Activated CD4-positive, alpha-beta memory T cell treated with anti-CD3 and anti-CD28 coated beads, Interleukin-2, amount 10 ng/mL, durations not matched to agents 7 days and 5 days (primary cell): ENCODE measurements around the gene CHTF18. TPM values are rescaled to one million over a fixed set of nuclear protein-coding genes. Genes with fewer than 3 reads are reported as not detected.

Experiments used
- CTCF ChIA-PET: fragments of 350-600 bp; sonication (Branson Sonifier 250); formaldehyde crosslinking; loops from one replicate; lab custom pipeline; 2021; ENCODE audit warnings: antibody characterized with exemption, inconsistent platforms; lab: Charles Lee
- POLR2A ChIA-PET: fragments of 350-600 bp; sonication (Branson Sonifier 250); formaldehyde crosslinking; loops from one replicate; lab custom pipeline; 2021; ENCODE audit warnings: antibody characterized with exemption; lab: Charles Lee
- DNase-seq: peaks from one replicate; pipeline ENCODE4 v3.0.0-alpha.2; 2020
- H3K27ac Mint-ChIP-seq: one replicate; pipeline ENCODE4 v1.8.0; 2021; ENCODE audit warnings: mild to moderate bottlenecking, mixed read lengths
- H3K27me3 Mint-ChIP-seq: one replicate; pipeline ENCODE4 v1.8.0; 2021; ENCODE audit warnings: mixed read lengths
- H3K36me3 Mint-ChIP-seq: one replicate; pipeline ENCODE4 v1.8.0; 2021; ENCODE audit warnings: low read depth, mixed read lengths
- H3K4me1 Mint-ChIP-seq: one replicate; pipeline ENCODE4 v1.8.0; 2021; ENCODE audit warnings: mixed read lengths
- H3K4me3 Mint-ChIP-seq: one replicate; pipeline ENCODE4 v1.8.0; 2021; ENCODE audit warnings: mild to moderate bottlenecking, mixed read lengths
- H3K9me3 Mint-ChIP-seq: one replicate; pipeline ENCODE4 v1.8.0; 2021; ENCODE audit warnings: mixed read lengths
- total RNA-seq, 2 experiments: library from RNA; stranded (reverse); gene quantifications; one replicate each; pipeline ENCODE4 v1.2.3, GENCODE V29; 2021

CHTF18 gene
- total RNA-seq, 2 experiments from 2014 or later, result 77.6 to 80.0 TPM

DNA sequence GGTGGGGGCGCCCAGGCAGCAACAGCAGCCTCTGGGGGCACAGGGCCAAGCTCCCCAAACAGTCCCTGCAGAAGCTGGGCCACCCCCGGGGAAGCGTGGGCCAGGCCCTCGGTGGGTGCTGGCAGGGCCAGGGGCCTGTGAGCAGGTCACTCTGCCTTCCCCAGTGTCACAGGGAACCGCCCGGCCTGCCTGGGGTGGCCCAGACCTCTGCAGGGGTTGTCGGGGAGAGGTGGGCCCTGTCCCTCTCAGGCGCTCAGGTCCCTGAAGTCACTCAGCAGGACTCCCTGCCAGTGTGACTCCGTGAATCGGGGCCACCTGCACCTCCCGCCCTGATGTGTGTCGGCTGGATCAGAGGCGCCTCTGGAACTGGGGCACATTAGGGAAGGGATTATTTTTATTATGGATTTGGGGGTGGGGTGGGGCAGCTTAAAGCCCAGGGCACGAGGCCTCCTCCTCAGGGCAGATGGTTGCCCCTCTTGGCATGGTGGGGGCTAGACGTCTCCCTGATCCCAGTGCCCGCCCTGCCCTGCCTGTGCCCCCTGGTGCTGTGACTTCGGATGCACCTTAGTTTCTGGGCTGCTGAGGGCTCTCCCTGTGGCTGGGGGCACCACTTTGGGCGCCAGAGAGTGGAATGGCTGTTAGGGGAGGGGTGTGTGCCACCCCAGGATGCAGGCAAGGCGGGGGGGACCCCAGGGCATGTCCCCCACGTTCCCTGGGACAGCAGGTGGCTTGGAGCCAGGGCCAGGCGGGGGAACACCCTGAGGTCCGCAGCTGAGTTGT lies 13.4 kb downstream of the CHTF18 start:
- Mint-ChIP-seq H3K36me3 (no peaks in the 10 kb centered on the region), H3K4me1 (peaks cover 6% of the 10 kb centered on the region), H3K27ac (no peak overlapping the region), H3K9me3 (no peaks in the 10 kb centered on the region), H3K27me3 (peaks cover 7% of the 10 kb centered on the region), H3K4me3 (no peak overlapping the region)
- DNase-seq, result no peak
- CTCF ChIA-PET, result no interaction called here
- POLR2A ChIA-PET, result interaction anchor here (0.6 to 1.3 kb wide), 2 partner anchors 17 to 107 kb away, joined by 3 read pairs; no protein-coding TSS in a partner anchor

DNA sequence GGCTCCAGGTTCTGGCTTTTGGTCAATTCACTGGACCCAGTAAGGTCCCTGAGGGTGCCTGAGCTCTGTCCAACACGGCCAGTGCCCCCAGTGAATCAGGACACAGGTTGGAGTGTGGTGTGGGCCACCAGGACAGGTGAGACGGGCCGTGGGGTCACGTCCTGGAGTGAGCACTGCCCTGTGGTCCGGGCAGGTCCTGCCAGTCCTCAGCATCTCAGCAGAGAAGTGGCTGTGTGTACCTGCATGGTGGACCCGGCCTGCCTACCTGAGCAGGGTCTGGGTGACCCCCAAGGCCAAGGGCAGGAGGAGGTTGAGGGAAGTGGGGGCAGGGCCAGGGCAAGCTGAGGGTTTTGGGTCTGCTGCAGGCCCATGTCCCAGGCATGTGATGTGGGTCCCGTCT lies 14.0 kb downstream of the CHTF18 start:
- peaks cover 7% of the 10 kb centered on the region for H3K27me3 Mint-ChIP-seq
- no peaks in the 10 kb centered on the region for H3K9me3 Mint-ChIP-seq
- ChIA-PET POLR2A (interaction anchor here (0.6 to 2.5 kb wide), 2 partner anchors 14 to 17 kb away, joined by 3 to 9 read pairs; partner anchors contain the start of genes CHTF18 and RPUSD1), CTCF (no interaction called here)
- no peak overlapping the region for H3K4me3 Mint-ChIP-seq
- H3K36me3 Mint-ChIP-seq, result no peaks in the 10 kb centered on the region
- H3K4me1 Mint-ChIP-seq, result peaks cover 6% of the 10 kb centered on the region
- DNase-seq, result no peak
- H3K27ac Mint-ChIP-seq, result no peak overlapping the region

DNA sequence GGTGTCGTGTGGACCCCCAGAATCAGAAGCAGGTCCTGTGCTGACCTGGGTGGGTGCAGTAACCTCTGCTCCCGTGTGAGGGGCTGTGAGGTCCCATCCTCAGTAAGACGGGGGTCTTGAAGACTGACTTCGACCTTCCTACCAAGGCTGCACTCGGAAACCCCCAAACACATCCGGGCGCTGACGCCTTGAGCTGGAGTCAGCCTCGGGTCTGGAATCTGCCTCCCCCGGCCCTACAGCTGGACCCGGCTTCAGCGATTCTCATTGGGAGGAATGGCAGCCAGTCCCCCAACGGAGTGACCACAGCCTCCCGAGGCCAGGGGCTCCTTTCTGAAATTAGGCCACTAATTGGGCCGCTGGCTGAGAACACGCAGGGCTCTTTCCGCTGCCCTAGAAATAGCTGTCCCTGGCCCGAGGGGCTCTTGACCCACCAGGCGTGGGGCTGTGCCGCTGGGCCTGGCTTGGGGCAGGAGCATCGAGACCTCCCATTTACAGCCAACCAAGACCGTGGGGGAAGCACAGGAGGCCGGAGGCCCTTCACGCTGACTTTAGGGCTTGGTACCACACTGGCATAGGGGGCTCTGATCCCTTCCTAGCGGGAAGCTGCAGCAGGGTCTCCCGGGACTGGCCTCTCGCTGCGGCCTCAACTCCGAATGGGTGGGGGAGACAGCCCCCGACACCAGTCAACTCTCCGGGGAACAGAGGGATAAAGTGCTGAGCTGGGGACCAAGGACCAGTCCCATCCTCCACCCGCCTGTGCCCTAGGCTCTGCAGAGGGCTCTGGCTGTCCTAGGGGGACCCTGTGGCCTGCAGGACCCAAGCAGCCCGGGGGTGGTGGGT lies 14.7 kb downstream of the CHTF18 start:
- ChIA-PET CTCF (interaction anchor here (1.7 kb wide), 1 partner anchor 19 kb away, joined by 3 read pairs; no protein-coding TSS in a partner anchor), POLR2A (interaction anchor here (1.0 to 2.5 kb wide), 3 partner anchors 13 to 161 kb away, joined by 3 to 9 read pairs (median 5); partner anchors contain the start of genes CHTF18 and RPUSD1)
- peaks cover 7% of the 10 kb centered on the region for H3K27me3 Mint-ChIP-seq
- no peak overlapping the region for H3K27ac Mint-ChIP-seq
- no peak for DNase-seq
- peaks cover 11% of the 10 kb centered on the region for H3K4me1 Mint-ChIP-seq
- peaks cover 3% of the 10 kb centered on the region for H3K36me3 Mint-ChIP-seq
- H3K4me3 Mint-ChIP-seq, result no peak overlapping the region
- H3K9me3 Mint-ChIP-seq, result no peaks in the 10 kb centered on the region

DNA sequence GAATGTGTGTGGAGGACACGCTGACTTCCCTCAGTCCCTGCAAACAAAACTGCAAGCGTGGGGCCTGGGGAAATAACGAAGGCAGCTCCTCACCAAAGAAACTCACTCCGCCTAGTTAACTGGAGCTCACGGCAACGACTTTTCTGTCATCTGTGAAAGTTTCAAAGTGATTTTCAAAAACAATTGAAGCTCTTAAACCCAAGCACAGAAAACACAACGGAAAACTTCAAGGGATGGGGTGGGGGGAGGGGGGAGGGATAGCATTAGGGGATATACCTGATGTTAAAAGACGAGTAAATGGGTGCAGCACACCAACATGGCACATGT lies 15.3 kb downstream of the CHTF18 start:
- ChIA-PET CTCF (interaction anchor here (1.7 kb wide), 1 partner anchor 19 kb away, joined by 3 read pairs; no protein-coding TSS in a partner anchor), POLR2A (interaction anchor here (1.0 to 2.5 kb wide), 4 partner anchors 14 to 160 kb away, joined by 3 to 9 read pairs (median 4); partner anchors contain the start of genes CHTF18, RPUSD1 and WDR24)
- H3K27ac Mint-ChIP-seq, result no peak overlapping the region
- H3K27me3 Mint-ChIP-seq, result peaks cover 7% of the 10 kb centered on the region
- DNase-seq, result no peak
- H3K9me3 Mint-ChIP-seq, result no peaks in the 10 kb centered on the region
- H3K36me3 Mint-ChIP-seq, result peaks cover 3% of the 10 kb centered on the region
- H3K4me1 Mint-ChIP-seq, result peaks cover 15% of the 10 kb centered on the region
- no peak overlapping the region for H3K4me3 Mint-ChIP-seq

DNA sequence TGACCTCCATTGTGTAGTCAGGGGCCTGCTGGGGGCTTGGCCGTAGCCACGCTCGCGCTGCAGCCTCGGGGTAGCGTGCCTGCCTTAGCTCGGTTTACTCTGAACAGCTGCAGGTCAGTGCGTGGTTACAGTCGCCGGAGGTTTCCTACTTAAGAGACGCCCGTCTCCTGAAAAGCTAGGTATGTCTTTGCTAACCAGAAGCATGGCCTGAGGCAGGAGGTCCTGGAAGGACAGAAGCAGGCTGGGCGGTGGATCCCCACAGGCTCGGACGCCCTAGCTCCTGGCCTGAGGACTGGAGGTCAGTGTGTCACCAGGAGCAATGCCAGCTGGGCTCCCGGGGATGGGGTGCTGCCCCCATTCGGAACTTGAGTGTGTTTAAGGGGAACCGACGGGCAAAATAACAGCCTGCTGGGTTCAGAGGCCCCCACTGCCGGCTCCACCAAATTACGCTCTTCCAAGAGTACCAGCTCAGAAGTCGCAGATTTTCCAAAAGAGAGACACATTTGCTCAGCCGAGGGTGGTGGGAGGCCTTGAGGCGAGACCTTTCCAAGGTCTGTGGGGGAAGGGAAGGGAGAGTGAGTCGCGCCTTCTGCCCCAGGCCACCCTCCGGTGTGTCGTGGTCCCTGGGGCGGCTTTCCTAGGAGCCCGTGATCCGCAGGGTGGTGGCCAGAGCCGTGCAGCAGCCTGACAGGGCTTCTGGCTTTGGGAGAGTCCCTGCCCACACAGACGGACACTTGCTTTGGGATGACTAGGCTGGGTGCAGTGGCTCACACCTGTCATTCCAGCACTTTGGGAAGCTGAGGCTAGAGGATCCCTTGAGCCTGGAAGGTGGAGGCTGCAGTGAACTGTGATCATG lies 16.0 kb downstream of the CHTF18 start:
- DNase-seq, result no peak
- CTCF ChIA-PET, result interaction anchor here (1.7 kb wide), 1 partner anchor 20 kb away, joined by 3 read pairs; no protein-coding TSS in a partner anchor
- peaks cover 16% of the 10 kb centered on the region for H3K4me1 Mint-ChIP-seq
- H3K4me3 Mint-ChIP-seq, result no peak overlapping the region
- peaks cover 3% of the 10 kb centered on the region for H3K36me3 Mint-ChIP-seq
- POLR2A ChIA-PET, result interaction anchor here (1.0 to 2.5 kb wide), 4 partner anchors 15 to 159 kb away, joined by 3 to 9 read pairs (median 4); partner anchors contain the start of genes CHTF18, RPUSD1 and WDR24
- H3K9me3 Mint-ChIP-seq, result no peaks in the 10 kb centered on the region
- H3K27ac Mint-ChIP-seq, result no peak overlapping the region
- peaks cover 7% of the 10 kb centered on the region for H3K27me3 Mint-ChIP-seq

DNA sequence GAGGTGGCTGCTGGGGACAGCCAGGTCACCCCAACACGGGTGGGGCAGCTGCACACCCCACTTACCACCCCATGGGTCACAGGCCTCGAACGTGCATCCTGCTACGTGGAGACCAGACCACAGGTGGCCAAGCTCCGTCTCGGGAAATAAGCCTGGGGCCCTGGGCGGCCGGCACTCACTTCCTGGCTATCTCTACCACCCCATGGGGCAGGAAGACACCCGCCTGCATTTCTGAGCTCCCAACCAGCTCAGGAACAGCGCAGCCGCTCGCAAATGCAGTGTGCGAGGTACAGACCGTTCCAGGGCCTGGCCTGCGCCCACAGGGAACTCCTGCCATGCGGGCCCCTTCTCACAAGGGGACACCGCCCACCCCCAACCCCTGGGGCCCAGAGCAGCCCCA lies 17.1 kb downstream of the CHTF18 start:
- Mint-ChIP-seq H3K4me1 (peaks cover 16% of the 10 kb centered on the region), H3K27ac (no peak overlapping the region), H3K27me3 (peaks cover 5% of the 10 kb centered on the region), H3K36me3 (peaks cover 3% of the 10 kb centered on the region), H3K4me3 (no peak overlapping the region), H3K9me3 (no peaks in the 10 kb centered on the region)
- CTCF ChIA-PET, result no interaction called here
- POLR2A ChIA-PET, result no interaction called here
- no peak for DNase-seq

DNA sequence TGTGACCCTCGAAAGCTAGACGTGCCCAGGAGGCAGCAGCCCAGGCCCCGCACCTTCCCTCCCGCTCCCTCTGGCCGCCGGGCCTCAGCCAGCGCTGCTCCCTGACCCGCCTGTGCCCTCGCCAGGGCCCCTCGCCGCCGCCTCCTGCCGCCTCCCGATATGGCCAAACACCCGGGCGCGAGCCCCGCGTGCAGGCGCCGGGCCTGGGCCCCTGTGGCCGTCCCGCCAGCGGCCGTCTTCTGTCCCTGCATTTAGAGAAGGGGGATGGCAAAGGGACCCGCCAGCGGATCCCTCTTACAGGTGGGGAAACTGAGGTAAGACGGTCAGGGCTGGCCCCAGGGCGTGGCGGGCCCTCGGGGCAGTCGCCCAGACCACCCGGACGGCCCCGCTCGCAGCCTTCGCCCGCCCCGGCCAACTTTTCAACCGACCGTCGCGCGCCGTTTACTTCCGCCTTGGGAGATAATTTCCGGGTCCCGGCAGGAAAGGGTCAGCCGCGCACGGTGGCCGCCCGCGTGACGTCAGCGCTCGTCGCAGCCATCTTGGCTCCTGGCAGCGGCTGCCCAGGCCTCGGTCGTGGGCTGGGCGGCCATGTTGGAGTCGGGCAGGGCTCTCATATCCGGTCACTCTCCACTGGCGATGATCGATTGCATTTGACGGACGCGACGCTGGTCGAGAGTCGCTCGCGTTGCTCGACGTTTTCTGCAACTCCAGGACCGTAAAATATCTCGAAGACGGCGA lies 19.1 kb downstream of the CHTF18 start:
- Mint-ChIP-seq H3K9me3 (no peaks in the 10 kb centered on the region), H3K4me1 (peaks cover 16% of the 10 kb centered on the region), H3K27me3 (peaks cover 6% of the 10 kb centered on the region), H3K4me3 (peak overlapping the region; percentile 97), H3K27ac (peak overlapping the region; percentile 83), H3K36me3 (peaks cover 3% of the 10 kb centered on the region)
- peak; percentile 91 for DNase-seq
- POLR2A ChIA-PET, result interaction anchor here (0.8 to 1.5 kb wide), 5 partner anchors 12 to 171 kb away, joined by 3 to 8 read pairs (median 4); partner anchors contain the start of genes CHTF18, METTL26 and RPUSD1
- CTCF ChIA-PET, result interaction anchor here (0.7 to 1.3 kb wide), 2 partner anchors 19 to 52 kb away, joined by 5 to 6 read pairs; partner anchors contain the start of genes CHTF18 and RPUSD1

DNA sequence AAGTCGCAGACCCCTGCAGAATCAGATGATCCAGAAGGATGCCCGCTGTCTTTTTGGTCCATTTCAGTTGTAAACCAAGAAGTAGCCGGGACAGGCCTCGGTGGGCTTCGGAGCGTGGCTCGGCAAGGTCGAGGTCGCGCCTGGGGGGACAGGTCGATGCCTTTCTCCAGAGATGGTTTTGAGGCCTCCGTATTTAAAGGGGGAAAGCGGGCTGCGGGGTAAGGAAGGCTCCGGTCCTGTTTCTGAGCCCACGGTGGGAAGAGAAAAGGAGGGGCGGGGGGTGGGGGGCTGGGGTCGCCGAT lies 19.6 kb downstream of the CHTF18 start:
- peaks cover 3% of the 10 kb centered on the region for H3K36me3 Mint-ChIP-seq
- CTCF ChIA-PET, result no interaction called here
- H3K4me3 Mint-ChIP-seq, result peak overlapping the region; percentile 97
- H3K9me3 Mint-ChIP-seq, result no peaks in the 10 kb centered on the region
- POLR2A ChIA-PET, result no interaction called here
- H3K27ac Mint-ChIP-seq, result peak overlapping the region; percentile 83
- peaks cover 16% of the 10 kb centered on the region for H3K4me1 Mint-ChIP-seq
- no peak for DNase-seq
- H3K27me3 Mint-ChIP-seq, result peaks cover 10% of the 10 kb centered on the region

DNA sequence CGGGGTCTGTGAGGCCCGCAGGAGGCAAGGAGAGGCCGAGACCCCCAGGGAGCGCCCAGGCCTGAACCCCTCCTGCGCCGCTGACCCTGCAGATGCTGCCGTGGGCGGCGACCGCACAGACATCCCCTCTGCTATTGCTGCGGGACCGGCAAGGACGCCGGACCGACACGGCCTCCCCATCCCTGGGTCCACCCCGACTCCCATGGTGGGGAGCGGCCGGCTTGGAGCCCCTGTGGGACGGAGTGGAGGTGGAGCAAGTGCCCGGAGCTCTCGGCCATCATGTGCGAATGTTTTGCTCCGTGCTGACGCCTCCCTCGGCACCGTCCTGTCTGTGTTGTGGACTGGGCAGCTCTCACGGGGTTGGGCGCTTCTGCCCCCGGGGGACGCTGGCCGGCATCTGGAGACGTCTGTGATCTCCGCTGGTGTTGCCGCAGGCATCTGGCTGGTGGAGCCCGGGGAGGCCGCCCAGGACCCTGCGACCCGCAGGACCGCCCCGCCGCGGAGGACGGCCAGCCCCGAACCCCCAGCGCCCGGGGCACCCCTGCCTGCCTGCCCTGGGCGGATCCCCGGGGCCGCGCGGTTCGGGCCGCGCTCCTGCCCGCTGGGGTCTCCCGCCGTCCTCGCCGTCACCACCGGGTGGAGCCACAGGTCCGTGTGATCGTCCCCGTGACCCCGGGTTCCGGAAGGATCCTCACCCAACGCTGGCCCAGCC lies 24.9 kb downstream of the CHTF18 start:
- H3K4me1 Mint-ChIP-seq, result peaks cover 4% of the 10 kb centered on the region
- peak; percentile 45 for DNase-seq
- no peaks in the 10 kb centered on the region for H3K36me3 Mint-ChIP-seq
- CTCF ChIA-PET, result interaction anchor here (0.5 kb wide), 1 partner anchor 11 kb away, joined by 3 read pairs; no protein-coding TSS in a partner anchor
- no peak overlapping the region for H3K4me3 Mint-ChIP-seq
- POLR2A ChIA-PET, result no interaction called here
- H3K9me3 Mint-ChIP-seq, result no peaks in the 10 kb centered on the region
- no peak overlapping the region for H3K27ac Mint-ChIP-seq
- H3K27me3 Mint-ChIP-seq, result peaks cover 28% of the 10 kb centered on the region

DNA sequence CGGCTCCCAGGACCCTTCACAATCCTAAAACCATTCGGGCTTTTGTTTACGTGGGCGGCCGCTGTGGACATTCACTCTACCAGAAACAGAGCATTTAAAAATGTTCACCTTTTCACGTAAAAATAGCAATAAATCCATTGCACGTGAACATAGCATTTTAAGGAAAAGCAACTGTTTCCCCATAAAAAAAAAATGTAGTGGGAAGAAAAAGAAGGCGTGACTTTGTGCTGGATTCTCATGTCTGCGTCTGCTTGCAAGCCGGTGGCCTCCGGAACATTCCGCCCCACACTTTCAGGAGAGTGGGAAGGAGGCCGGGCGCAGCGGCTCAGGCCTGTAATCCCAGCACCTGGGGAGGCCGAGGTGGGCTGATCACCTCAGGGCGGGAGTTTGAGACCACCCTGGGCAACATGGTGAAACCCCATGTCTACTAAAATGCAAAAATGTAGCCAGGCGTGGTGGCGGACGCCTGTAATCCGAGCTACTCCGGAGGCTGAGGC lies 25.5 kb downstream of the CHTF18 start:
- ChIA-PET CTCF (no interaction called here), POLR2A (no interaction called here)
- Mint-ChIP-seq H3K4me1 (no peaks in the 10 kb centered on the region), H3K36me3 (no peaks in the 10 kb centered on the region), H3K4me3 (no peak overlapping the region), H3K27ac (no peak overlapping the region), H3K27me3 (peaks cover 28% of the 10 kb centered on the region), H3K9me3 (no peaks in the 10 kb centered on the region)
- no peak for DNase-seq

DNA sequence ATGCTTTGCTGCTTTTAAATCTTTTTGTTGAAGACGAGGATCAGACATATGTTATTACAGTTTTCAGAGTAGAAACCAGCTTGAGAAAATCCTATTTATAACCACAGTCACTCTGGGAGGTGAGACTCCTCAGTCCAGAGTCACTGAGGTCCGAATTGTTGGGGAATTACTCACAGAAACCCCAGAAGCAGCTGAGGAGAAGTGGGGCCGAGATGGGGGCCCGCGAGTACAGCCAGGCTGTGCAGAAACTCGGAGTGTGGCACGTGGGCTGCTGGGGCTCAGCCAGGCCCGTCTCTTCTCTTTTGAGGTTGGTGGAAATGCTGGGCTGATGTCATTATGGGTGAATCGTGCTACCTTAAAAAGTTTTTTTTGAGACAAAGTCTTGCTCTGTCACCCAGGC lies 26.6 kb downstream of the CHTF18 start:
- no peak for DNase-seq
- ChIA-PET CTCF (no interaction called here), POLR2A (no interaction called here)
- Mint-ChIP-seq H3K27ac (no peak overlapping the region), H3K4me1 (peaks cover 9% of the 10 kb centered on the region), H3K4me3 (no peak overlapping the region), H3K9me3 (no peaks in the 10 kb centered on the region), H3K36me3 (no peaks in the 10 kb centered on the region), H3K27me3 (peaks cover 30% of the 10 kb centered on the region)
